ENCODE measurements around the gene ASAP3.

Gene ASAP3

GRCh38 chr1:23448846-23449245, 35.1 kb downstream of the ASAP3 start:
- TF ChIP-seq TAF1 (IDR thresholded peaks at IDR 0.05; ENCODE audit: borderline replicate concordance, insufficient read depth, low read length) (no peak), FOXP2 (optimal IDR thresholded peaks at IDR 0.05; ENCODE audit: borderline replicate concordance, extremely low read depth, extremely low read length, insufficient read depth) (no peak), SIN3A (IDR thresholded peaks at IDR 0.05; ENCODE audit: borderline replicate concordance, insufficient read depth, low read length) (no peak), POLR2AphosphoS5 (IDR thresholded peaks at IDR 0.05; ENCODE audit: low read depth, low read length) (no peak), REST (IDR thresholded peaks at IDR 0.05; ENCODE audit: insufficient read depth in 1 of 2, low read depth in 2 of 2, low read length in 2 of 2) (no peak)

GRCh38 chr1:23446661-23447310, 37.2 kb downstream of the ASAP3 start:
- TF ChIP-seq SIN3A (IDR thresholded peaks at IDR 0.05; ENCODE audit: borderline replicate concordance, insufficient read depth, low read length) (no peak), REST (IDR thresholded peaks at IDR 0.05; ENCODE audit: insufficient read depth in 1 of 2, low read depth in 2 of 2, low read length in 2 of 2) (no peak), TAF1 (IDR thresholded peaks at IDR 0.05; ENCODE audit: borderline replicate concordance, insufficient read depth, low read length) (no peak), FOXP2 (optimal IDR thresholded peaks at IDR 0.05; ENCODE audit: borderline replicate concordance, extremely low read depth, extremely low read length, insufficient read depth) (no peak), POLR2AphosphoS5 (IDR thresholded peaks at IDR 0.05; ENCODE audit: low read depth, low read length) (no peak)

GRCh38 chr1:23444596-23445390, 39.2 kb downstream of the ASAP3 start:
- no peak for TF ChIP-seq FOXP2 (optimal IDR thresholded peaks at IDR 0.05; ENCODE audit: borderline replicate concordance, extremely low read depth, extremely low read length, insufficient read depth)
- no peak for TF ChIP-seq POLR2AphosphoS5 (IDR thresholded peaks at IDR 0.05; ENCODE audit: low read depth, low read length)
- TF ChIP-seq REST (IDR thresholded peaks at IDR 0.05; ENCODE audit: insufficient read depth in 1 of 2, low read depth in 2 of 2, low read length in 2 of 2), result no peak
- no peak for TF ChIP-seq TAF1 (IDR thresholded peaks at IDR 0.05; ENCODE audit: borderline replicate concordance, insufficient read depth, low read length)
- no peak for TF ChIP-seq SIN3A (IDR thresholded peaks at IDR 0.05; ENCODE audit: borderline replicate concordance, insufficient read depth, low read length)

GRCh38 chr1:23444104-23444533, 39.9 kb downstream of the ASAP3 start:
- no peak for TF ChIP-seq FOXP2 (optimal IDR thresholded peaks at IDR 0.05; ENCODE audit: borderline replicate concordance, extremely low read depth, extremely low read length, insufficient read depth)
- no peak for TF ChIP-seq POLR2AphosphoS5 (IDR thresholded peaks at IDR 0.05; ENCODE audit: low read depth, low read length)
- TF ChIP-seq TAF1 (IDR thresholded peaks at IDR 0.05; ENCODE audit: borderline replicate concordance, insufficient read depth, low read length), result no peak
- no peak for TF ChIP-seq REST (IDR thresholded peaks at IDR 0.05; ENCODE audit: insufficient read depth in 1 of 2, low read depth in 2 of 2, low read length in 2 of 2)
- no peak for TF ChIP-seq SIN3A (IDR thresholded peaks at IDR 0.05; ENCODE audit: borderline replicate concordance, insufficient read depth, low read length)
